AG04450 (cell line): Measurements from ENCODE around the gene ACKR4. TPM values are rescaled to one million over a fixed set of nuclear protein-coding genes. Genes with fewer than 3 reads are reported as not detected.

Source experiments
- polyA plus RNA-seq: library from polyadenylated mRNA; depleted of rRNA; stranded (reverse); fragments of >200 nt; gene quantifications from 2 replicates; pipeline ENCODE4 v1.2.3, GENCODE V29; 2011; rRNA removed

ACKR4 gene
- polyA plus RNA-seq, 1 experiment, result 0.10 TPM

Other genes with a start within 250 kb of the ACKR4 start
- 37.5 and 50.5 TPM in 2 replicates for gene DNAJC13, start 179.8 kb upstream of the ACKR4 start, polyA plus RNA-seq
- gene ACAD11, start 62.5 kb downstream of the ACKR4 start, polyA plus RNA-seq, result 21.9 and 23.3 TPM in 2 replicates
- 39.0 and 54.0 TPM in 2 replicates for gene UBA5, start 63.1 kb downstream of the ACKR4 start, polyA plus RNA-seq
- gene NPHP3, start 125.1 kb downstream of the ACKR4 start, polyA plus RNA-seq, result 31.0 and 40.4 TPM in 2 replicates